Measurements from ENCODE around the gene CFAP251. TPM values are rescaled to one million over a fixed set of nuclear protein-coding genes. Genes with fewer than 3 reads are reported as not detected.

CFAP251 gene
- polyA plus RNA-seq, 2 of the 4 experiments (the other 2 are of a cell fraction): 0.94 to 1.4 TPM

DNA sequence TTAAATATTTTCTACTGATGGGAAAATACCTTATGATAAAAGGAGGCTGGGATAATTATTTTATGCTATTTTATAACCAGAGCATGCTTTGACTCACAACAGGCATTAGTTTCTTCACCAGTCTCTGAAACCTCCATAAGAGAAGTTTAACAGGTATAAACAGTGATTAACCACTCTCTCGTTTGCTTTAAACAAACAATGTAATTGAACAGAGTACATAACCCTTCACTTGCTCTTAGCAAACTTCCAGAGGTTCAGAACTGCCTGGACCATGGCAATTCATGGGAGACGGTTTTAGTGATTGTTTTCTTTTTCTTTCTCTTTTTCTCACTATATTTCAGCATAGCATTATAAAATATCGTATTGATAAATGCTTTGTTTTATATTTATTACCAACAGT, 35.3 kb downstream of the CFAP251 start:
- ATAC-seq (no peak), DNase-seq (ENCODE audit: low read depth in 1 of 2, low spot score in 1 of 2) (no peak), FAIRE-seq (no peak)
- Histone ChIP-seq H3K9me3 (0 out of 3 replicates have a peak, but pooled peaks cover 4% of the 10 kb centered on the region), H3K4me1 (peaks cover 11% of the 10 kb centered on the region), H3K4me2 (no peak overlapping the region), H3K4me3 (no peak overlapping the region), H3K27ac (no peak overlapping the region)
- 46% methylated on average over 3 of the region's 3 CpGs for WGBS (ENCODE audit: missing lambda C conversion rate)
- TF ChIP-seq MAFK (IDR thresholded peaks at IDR 0.05; ENCODE audit: partially characterized antibody): no peak
- TF ChIP-seq RFX5 (IDR thresholded peaks at IDR 0.05): no peak
- no peak for TF ChIP-seq HDAC2 (IDR thresholded peaks at IDR 0.05)
- ChIA-PET POLR2A (no interaction called here), CTCF (interaction anchor here (1.1 kb wide), 2 partner anchors 11 to 179 kb away, joined by 3 read pairs; no protein-coding TSS in a partner anchor)

DNA sequence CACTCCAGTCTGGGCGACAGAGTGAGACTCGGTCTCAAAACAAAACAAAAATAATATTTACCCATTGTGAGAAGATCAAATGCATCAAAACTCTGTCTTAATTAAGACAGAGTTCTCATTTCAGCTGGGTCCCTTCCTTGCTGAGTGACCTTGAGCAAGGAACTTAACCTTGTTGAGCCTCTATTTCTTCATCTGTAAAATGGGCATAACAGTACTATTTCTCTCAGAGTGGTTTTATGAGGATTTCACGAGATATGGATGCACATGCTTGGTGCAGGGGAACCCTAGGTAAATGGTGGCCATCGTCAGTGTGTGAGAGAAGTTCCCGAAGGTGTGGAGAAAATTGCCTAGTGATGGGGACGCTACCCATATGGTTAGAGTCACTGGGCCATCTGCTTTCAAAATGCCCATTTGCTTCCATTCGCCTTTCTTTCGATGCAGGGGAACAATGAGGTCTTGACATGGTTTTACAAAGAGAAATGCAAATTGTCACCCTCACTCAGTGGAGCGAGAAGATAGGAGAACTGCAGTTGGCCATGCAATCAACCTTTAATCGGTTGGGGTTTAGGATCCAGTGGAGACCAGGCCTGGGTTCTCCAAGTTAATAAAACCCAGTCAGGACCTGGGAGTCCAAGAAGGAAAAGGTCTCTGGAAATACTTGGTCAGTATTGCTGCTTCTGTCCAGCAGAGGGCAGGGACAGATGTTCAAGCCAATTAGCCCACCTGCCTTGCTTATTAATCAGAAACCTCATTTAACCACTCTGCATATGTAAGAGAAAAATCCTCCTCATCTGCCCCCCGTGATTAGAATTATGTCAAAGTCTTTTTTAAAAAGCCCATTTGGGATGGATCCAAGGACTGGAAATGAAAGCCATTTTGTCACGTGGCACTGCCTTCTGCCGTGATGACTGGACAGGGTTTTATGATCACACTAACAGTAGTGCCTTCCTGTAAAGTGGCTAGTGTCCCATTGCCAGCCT, 37.2 kb downstream of the CFAP251 start:
- POLR2A ChIA-PET: interaction anchor here (0.6 kb wide), 1 partner anchor 107 kb away, joined by 5 read pairs; no protein-coding TSS in a partner anchor
- 82% methylated on average over 13 of the region's 13 CpGs for WGBS (ENCODE audit: missing lambda C conversion rate)
- Histone ChIP-seq H3K4me1 (no peaks in the 10 kb centered on the region; the same call in 2 of the 3 replicates), H3K4me2 (no peak overlapping the region), H3K4me3 (no peak overlapping the region), H3K9me3 (0 out of 3 replicates have a peak, but pooled peaks cover 4% of the 10 kb centered on the region), H3K27ac (no peak overlapping the region)
- TF ChIP-seq ZFP36 (IDR thresholded peaks at IDR 0.05; ENCODE audit: borderline replicate concordance, partially characterized antibody): no peak
- peak; percentile 66 for TF ChIP-seq SMC3 (IDR thresholded peaks at IDR 0.05)
- TF ChIP-seq RAD21 (conservative IDR thresholded peaks at IDR 0.05 in 1 of 2, IDR thresholded peaks at IDR 0.05 in 1 of 2): peak; percentile 54 to 62
- TF ChIP-seq, protein P1, sequence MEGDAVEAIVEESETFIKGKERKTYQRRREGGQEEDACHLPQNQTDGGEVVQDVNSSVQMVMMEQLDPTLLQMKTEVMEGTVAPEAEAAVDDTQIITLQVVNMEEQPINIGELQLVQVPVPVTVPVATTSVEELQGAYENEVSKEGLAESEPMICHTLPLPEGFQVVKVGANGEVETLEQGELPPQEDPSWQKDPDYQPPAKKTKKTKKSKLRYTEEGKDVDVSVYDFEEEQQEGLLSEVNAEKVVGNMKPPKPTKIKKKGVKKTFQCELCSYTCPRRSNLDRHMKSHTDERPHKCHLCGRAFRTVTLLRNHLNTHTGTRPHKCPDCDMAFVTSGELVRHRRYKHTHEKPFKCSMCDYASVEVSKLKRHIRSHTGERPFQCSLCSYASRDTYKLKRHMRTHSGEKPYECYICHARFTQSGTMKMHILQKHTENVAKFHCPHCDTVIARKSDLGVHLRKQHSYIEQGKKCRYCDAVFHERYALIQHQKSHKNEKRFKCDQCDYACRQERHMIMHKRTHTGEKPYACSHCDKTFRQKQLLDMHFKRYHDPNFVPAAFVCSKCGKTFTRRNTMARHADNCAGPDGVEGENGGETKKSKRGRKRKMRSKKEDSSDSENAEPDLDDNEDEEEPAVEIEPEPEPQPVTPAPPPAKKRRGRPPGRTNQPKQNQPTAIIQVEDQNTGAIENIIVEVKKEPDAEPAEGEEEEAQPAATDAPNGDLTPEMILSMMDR (IDR thresholded peaks at IDR 0.05): peak; percentile 57
- CTCF ChIA-PET: interaction anchor here (0.6 to 0.7 kb wide), 2 partner anchors 31 to 47 kb away, joined by 3 read pairs; no protein-coding TSS in a partner anchor
- DNase-seq (ENCODE audit: low read depth in 1 of 2, low spot score in 1 of 2) (peak in 1 of 2 experiments; percentile 48), ATAC-seq (peak; percentile 54 to 80; a peak in 4 of 6 replicates), FAIRE-seq (no peak)

- 87% methylated on average over 6 of the region's 6 CpGs for WGBS (ENCODE audit: missing lambda C conversion rate)
- H3K9me3 ChIP-seq: 0 out of 3 replicates have a peak, but pooled peaks cover 3% of the 10 kb centered on the region
- ChIA-PET POLR2A (no interaction called here), CTCF (interaction anchor here (0.6 to 0.7 kb wide), 2 partner anchors 8 to 9 kb away, joined by 4 read pairs; no protein-coding TSS in a partner anchor)
- no peak overlapping the region for H3K4me2 ChIP-seq
- no peak overlapping the region for H3K27ac ChIP-seq
- ATAC-seq (no peak), FAIRE-seq (no peak), DNase-seq (ENCODE audit: low read depth in 1 of 2, low spot score in 1 of 2) (no peak)
- no peaks in the 10 kb centered on the region for H3K4me1 ChIP-seq
- TF ChIP-seq POLR2AphosphoS2 (conservative IDR thresholded peaks at IDR 0.05; ENCODE audit: low read length) (no peak), KDM5A (IDR thresholded peaks at IDR 0.05) (no peak), ZSCAN20 (CRISPR knock-in tag; IDR thresholded peaks at IDR 0.05) (no peak), SMC3 (IDR thresholded peaks at IDR 0.05) (no peak)
- no peak overlapping the region for H3K4me3 ChIP-seq
Observed at GRCh38 chr12:121957861-121958515, 39.6 kb downstream of the CFAP251 start.

GRCh38 chr12:121958541-121959240, 40.3 kb downstream of the CFAP251 start:
- Histone ChIP-seq H3K4me1 (no peaks in the 10 kb centered on the region), H3K27ac (no peak overlapping the region), H3K9me3 (no peaks in the 10 kb centered on the region), H3K4me2 (no peak overlapping the region), H3K4me3 (no peak overlapping the region)
- ATAC-seq (peak in 1 of 2 experiments; percentile 17; a peak in 1 of 6 replicates), FAIRE-seq (no peak), DNase-seq (ENCODE audit: low read depth in 1 of 2, low spot score in 1 of 2) (no peak)
- ChIA-PET POLR2A (no interaction called here), CTCF (interaction anchor here (1.1 kb wide), 1 partner anchor 164 kb away, joined by 3 read pairs; no protein-coding TSS in a partner anchor)
- no peak for TF ChIP-seq CEBPB (IDR thresholded peaks at IDR 0.05)
- 89% methylated on average over 21 of the region's 21 CpGs for WGBS (ENCODE audit: missing lambda C conversion rate)

Data from A549 (cell line).